Nephron (organoid): ENCODE data around the gene GOLIM4.

Source experiments
- H3K27ac Mint-ChIP-seq, 3 experiments: 2 replicates each; pipeline ENCODE4 v1.8.0; 2020; ENCODE audit warnings: mixed read lengths in 3 of 3, mild to moderate bottlenecking in 2 of 3, moderate library complexity in 1 of 3
- H3K27me3 Mint-ChIP-seq: 2 replicates; pipeline ENCODE4 v1.8.0; 2021; ENCODE audit warnings: low read depth, mild to moderate bottlenecking, moderate library complexity, mixed read lengths
- H3K36me3 Mint-ChIP-seq: 2 replicates; pipeline ENCODE4 v1.8.0; 2020; ENCODE audit warnings: low read depth, mixed read lengths
- H3K4me1 Mint-ChIP-seq: 2 replicates; pipeline ENCODE4 v1.8.0; 2020; ENCODE audit warnings: mixed read lengths
- H3K4me3 Mint-ChIP-seq, 3 experiments: 2 replicates each; pipeline ENCODE4 v1.8.0; 2020; ENCODE audit warnings: mild to moderate bottlenecking in 3 of 3, mixed read lengths in 3 of 3, moderate library complexity in 2 of 3
- H3K9me3 Mint-ChIP-seq: 2 replicates; pipeline ENCODE4 v1.8.0; 2020; ENCODE audit warnings: mixed read lengths
- CTCF ChIP-seq, 3 experiments: fragments of 200-600 bp; sonication (generic); IDR thresholded peaks; one replicate each; pipeline ENCODE4 v1.5.0; 2021; ENCODE audit warnings: antibody characterized with exemption in 3 of 3; ENCODE audit not compliant: unreplicated experiment in 3 of 3

GOLIM4 gene

GRCh38 chr3:167973046-167973445 is 122.7 kb downstream of the GOLIM4 start:
- Mint-ChIP-seq H3K4me1 (peaks cover 30% of the 10 kb centered on the region), H3K36me3 (no peaks in the 10 kb centered on the region), H3K27ac (peak overlapping the region in 1 of 3 experiments; percentile 18), H3K4me3 (no peak overlapping the region), H3K9me3 (no peaks in the 10 kb centered on the region), H3K27me3 (no peaks in the 10 kb centered on the region)
- TF ChIP-seq CTCF (IDR thresholded peaks at IDR 0.05; ENCODE audit: unreplicated experiment in 3 of 3), result no peak

DNA sequence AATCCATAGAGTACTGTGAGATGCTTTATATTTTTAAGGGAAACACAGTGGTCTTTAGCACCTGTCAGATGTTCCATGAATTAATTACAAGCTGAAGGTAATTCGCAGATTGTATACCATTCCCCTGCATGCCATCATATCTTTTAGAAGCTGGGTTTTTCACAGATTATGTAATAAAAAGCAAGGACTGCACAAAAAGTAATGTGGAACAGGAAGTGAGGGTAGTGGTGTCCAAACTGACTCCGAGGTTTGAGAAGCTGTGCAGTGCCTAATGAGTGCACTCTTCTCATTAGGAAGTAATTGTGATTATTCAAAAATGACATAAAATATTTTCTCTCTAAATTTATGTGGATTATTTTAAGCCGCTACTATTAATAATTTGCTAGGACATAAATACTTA is 123.2 kb downstream of the GOLIM4 start:
- Mint-ChIP-seq H3K27ac (no peak overlapping the region), H3K4me3 (no peak overlapping the region), H3K4me1 (peaks cover 28% of the 10 kb centered on the region), H3K36me3 (no peaks in the 10 kb centered on the region), H3K9me3 (no peaks in the 10 kb centered on the region), H3K27me3 (no peaks in the 10 kb centered on the region)
- no peak for TF ChIP-seq CTCF (IDR thresholded peaks at IDR 0.05; ENCODE audit: unreplicated experiment in 3 of 3)

GRCh38 chr3:167969548-167969947 is 126.2 kb downstream of the GOLIM4 start:
- no peak for TF ChIP-seq CTCF (IDR thresholded peaks at IDR 0.05; ENCODE audit: unreplicated experiment in 3 of 3)
- Mint-ChIP-seq H3K27me3 (no peaks in the 10 kb centered on the region), H3K4me3 (no peak overlapping the region), H3K9me3 (no peaks in the 10 kb centered on the region), H3K27ac (no peak overlapping the region), H3K36me3 (no peaks in the 10 kb centered on the region), H3K4me1 (peaks cover 10% of the 10 kb centered on the region)

DNA sequence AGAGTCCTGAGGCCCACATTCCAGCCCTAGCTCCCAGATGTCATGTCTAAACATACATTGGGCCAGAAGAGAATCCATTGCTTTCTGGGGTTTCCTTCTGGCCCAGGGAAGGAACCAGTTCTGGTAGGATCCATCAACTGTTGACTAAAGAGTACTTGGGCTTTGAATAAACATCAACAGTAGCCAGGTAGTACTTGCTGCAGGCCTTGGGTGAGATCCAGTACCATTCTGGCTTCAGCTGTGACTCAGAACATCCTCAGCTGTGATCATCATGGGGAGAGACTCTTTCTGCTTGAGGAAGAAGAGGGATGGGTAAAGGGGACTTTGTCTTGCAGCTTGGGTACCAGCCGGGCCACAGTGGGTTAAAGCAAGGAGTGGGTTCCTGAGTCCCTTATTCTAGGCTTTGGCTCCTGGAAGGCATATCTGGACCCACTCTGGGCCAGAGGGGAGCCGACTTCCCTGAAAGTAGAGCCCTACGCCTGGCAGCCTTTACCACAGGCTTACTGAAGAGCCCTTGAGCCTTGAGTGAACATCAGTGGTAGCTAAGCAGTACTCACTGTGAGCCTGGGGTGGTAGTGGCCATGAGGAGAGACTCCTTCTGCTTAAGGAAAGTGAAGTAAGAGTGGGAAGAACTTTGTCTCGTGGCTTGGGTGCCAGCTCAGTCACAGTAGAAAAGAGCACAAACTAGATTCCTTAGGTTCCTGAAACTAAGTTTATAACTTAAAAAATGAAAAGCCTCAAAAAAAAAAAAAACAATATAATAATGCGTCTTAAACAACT is 128.3 kb downstream of the GOLIM4 start:
- no peak overlapping the region for H3K27ac Mint-ChIP-seq
- no peaks in the 10 kb centered on the region for H3K9me3 Mint-ChIP-seq
- no peaks in the 10 kb centered on the region for H3K36me3 Mint-ChIP-seq
- no peaks in the 10 kb centered on the region for H3K27me3 Mint-ChIP-seq
- no peak overlapping the region for H3K4me3 Mint-ChIP-seq
- H3K4me1 Mint-ChIP-seq, result no peaks in the 10 kb centered on the region
- TF ChIP-seq CTCF (IDR thresholded peaks at IDR 0.05; ENCODE audit: unreplicated experiment in 3 of 3), result no peak
